NCI-H226 (cell line): Measurements from ENCODE around the gene COL15A1.

Experiments used
- DNase-seq: peaks from one replicate; pipeline ENCODE4 v3.0.0-alpha.2; 2015

The COL15A1 gene

GRCh38 chr9:98950262-98950661 is 6.6 kb downstream of the COL15A1 start:
- DNase-seq: no peak

GRCh38 chr9:98951967-98952366 is 8.3 kb downstream of the COL15A1 start:
- no peak for DNase-seq

GRCh38 chr9:98953581-98954243 is 10.0 kb downstream of the COL15A1 start:
- no peak for DNase-seq

GRCh38 chr9:98954244-98954610 is 10.5 kb downstream of the COL15A1 start:
- DNase-seq: no peak

GRCh38 chr9:98955259-98955658 is 11.6 kb downstream of the COL15A1 start:
- no peak for DNase-seq

- no peak for DNase-seq
Observed at GRCh38 chr9:98957826-98958225, 14.1 kb downstream of the COL15A1 start.

DNA sequence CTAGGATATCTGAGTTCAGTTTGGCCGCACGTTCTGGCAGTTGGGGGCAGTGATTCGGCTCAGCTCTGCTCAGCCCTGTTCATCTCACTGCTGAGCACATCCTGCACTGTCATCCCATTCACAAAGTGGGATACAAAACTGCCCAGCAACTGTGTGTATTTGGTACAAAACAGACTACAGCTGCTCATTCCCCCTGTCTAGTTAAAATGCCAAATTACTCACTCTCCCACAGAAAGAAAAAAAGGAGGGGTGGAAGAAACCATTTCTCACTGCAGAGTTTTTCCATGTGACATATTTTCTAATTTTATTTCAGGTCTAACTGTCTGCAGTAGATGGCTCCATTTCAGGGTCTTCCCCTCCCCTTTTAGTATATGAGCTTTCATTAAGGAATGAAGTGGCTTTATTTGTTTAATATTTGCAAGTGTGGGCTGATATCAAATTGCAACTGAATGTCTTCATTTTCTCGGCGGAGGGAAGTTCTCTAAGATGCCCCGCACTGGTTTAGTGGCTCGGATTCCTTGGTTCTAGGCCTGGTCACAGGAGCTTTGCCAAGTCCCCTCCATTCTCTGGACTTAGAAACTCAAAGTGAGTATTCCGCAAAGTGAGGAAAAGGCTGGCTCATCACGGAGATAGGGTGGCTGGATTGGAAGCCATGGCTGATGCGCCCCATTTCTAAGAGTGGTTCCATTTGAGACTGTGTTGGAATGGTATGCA is 14.7 kb downstream of the COL15A1 start:
- DNase-seq: no peak

- DNase-seq: no peak
Observed at GRCh38 chr9:98960409-98960808, 16.7 kb downstream of the COL15A1 start.

GRCh38 chr9:98961513-98962180 is 17.9 kb downstream of the COL15A1 start:
- DNase-seq: no peak

DNA sequence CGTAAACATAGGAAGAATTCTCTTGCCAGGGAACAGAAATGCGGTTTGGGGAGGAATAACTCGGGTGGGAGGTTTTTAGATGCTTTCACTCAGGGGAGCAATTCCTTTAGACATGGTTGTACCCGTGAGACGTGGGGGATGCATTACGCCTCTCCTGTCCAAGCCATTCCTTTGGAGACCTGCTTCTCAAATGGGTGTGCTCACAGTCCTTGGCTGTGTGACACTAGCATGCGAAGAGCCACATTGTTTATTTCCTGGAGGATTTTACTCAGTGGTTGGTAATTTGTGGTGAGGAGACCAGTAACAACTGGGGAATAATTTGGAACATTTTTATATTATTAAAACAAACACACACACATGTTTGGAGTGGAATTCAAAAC is 18.5 kb downstream of the COL15A1 start:
- DNase-seq: no peak

GRCh38 chr9:98962861-98963260 is 19.2 kb downstream of the COL15A1 start:
- DNase-seq: no peak

GRCh38 chr9:98964201-98964600 is 20.5 kb downstream of the COL15A1 start:
- no peak for DNase-seq

DNA sequence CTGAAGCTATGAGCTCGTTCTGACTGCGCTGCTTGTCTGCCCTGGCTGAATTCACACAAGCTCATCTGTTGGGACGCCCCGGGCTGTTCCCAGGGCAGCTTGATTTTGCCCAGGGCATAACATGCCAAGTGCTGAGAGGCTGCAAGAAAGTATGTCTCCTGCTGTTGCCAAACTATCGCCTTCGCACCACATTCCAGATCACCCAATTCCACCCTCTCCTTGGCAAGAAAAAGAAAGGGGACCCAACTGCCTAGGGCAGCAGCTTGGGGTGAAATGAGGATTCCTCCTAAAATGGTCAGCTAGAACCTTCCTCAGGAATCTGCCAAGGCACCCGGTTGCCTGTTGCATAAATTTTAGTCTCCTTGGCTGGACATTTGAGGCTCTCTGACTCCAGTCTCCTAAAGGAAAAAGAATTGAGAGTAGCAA is 21.2 kb downstream of the COL15A1 start:
- DNase-seq: no peak

DNA sequence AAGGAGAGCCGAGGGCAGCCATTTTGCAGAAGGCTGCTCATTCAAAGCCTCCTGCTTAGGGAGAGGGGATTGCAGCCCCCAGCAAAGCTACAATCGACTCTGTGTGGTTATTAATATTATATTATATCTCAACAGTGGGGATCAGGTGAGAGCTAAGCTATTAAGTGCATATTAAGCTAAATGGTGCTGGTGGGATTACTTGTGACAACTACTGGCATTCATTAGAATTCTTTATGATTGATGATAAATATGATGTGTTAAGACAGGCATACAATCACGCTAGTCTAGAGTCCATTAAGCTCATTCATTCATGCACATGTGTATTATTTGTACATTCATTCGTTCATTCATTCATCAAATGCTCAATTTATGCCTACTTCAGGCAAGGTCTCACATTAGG is 23.0 kb downstream of the COL15A1 start:
- no peak for DNase-seq

DNA sequence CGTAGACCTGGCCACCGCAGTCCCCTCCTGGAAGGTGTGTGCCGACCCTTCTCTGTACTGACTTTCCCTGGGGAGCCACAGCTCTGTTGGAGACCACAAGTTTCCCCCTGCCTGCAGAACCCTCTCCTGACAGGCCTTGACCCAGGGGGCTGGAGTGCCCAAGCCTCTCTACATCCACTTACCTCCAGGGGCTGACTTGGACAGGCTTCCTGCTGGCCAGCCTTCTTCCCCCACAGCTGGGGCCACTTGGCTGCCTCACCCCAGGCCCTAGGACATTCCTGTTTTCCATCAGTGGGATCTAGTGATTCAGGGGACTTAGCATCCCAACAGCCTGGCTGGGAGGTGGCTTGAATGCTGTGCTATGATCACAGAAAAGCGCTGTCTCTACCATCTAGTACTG is 23.6 kb downstream of the COL15A1 start:
- DNase-seq: no peak

- DNase-seq: no peak
Observed at GRCh38 chr9:98967680-98968079, 24.0 kb downstream of the COL15A1 start.

DNA sequence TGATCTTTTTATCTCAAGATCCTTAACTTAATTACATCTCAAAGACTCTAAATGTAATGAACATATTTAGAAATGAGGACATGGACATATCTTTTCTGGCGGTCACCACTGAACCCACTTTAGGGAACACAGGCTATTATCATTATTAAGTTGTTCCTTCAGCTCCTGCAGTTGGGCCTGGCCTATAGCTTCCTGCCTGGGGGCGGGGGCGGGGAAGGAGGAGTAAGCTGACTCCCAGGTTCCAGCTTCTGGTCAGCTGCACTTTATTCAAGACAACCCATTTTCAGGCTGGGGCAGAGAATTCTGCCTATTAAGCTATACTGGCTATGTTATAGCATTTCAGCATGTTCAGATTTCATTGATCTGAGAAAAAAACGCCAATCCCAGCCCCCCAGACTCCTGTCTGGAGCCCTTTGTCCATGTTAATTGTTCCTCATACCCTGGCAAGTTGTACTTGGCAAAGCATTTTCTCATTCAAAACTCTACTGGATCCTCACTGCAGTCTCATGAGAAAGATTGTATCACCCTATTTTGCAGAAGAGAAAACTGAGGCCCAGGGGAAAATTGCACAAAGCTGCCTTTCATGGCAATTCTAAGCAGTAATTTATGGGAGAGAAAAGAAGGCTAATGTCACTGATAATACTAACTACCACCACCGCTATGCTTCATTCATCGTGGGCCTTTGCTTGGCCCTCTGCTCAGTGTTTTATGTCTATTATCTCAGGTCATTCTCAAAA is 25.1 kb downstream of the COL15A1 start:
- DNase-seq: no peak

- no peak for DNase-seq
Observed at GRCh38 chr9:98970532-98971041, 26.9 kb downstream of the COL15A1 start.

DNA sequence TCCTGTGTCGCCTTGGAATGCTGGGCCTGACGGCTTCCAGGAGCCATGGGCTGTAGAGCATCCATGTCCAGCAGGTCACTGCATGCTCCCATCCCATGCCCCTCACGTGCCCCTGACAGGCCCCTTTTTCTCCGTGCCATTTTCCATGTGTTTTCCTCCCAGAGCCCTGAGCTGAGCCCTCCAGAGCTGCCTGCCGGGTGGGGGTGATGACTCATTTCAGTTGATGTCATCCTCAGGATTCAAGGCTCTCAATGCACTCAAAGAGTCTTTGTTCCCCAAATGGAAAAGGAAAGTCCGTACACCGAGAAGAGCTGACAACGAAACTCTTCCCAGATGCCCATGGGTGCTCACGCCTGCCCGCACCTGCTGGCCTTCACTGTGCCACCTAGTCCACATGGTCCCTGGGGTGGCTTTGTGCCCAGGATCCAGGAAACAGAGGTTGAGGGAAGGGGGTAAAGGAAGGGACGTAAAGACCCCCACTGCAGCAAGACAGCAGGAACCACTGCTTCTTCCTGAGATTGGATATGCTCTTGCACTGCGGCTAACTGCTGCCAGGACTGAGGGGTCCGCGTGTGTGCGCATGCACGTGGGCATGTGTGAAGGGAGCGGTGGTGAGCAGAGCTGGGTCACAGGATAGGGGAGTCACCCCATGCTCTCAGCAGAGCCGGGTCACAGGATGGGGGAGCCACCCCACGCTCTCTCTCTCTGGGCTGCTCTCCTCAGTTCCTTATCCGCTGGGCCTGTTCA is 27.6 kb downstream of the COL15A1 start:
- no peak for DNase-seq

- no peak for DNase-seq
Observed at GRCh38 chr9:98971915-98972223, 28.2 kb downstream of the COL15A1 start.

DNA sequence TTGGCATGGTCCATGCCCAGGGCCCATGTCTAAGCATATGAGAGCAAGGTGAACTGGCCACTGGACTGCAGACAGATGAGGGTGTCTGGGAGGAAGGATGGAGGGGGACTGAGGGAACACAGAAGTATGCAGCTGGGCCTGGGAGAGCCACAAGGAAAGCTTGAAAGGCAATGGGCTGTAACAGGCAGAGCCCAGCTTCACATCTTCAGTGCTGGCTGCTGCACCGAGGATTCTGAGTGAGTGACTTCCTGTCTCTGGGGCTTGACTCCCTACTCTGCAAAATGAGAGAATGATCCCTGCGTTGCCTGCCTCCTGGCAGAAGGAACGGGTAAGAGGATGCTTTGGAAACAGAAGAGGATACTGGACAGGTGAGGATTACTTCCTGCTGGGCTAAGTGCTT is 29.0 kb downstream of the COL15A1 start:
- DNase-seq: no peak

DNA sequence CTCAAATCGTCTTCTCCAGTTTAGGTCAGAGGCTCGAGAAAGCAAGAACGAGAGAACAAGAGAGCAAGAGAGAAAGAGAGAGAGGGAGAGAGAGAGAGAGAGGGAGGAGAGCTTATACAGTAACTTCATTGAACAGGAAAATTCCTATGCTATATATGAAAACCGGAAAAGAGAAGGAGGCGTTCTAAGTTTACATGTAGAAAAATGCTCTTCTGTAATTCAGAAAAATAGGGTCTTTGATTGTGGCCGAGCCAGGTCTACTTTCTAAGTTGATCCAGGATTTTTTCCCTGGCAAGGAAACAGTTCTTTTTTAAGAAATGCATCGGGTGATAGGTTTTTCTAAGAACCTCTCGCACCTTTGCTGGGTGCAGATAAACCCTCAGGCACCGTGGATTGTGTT is 29.5 kb downstream of the COL15A1 start:
- DNase-seq: no peak

GRCh38 chr9:98973576-98973975 is 29.9 kb downstream of the COL15A1 start:
- no peak for DNase-seq
